ENCODE data around the gene CHRM1. TPM values are rescaled to one million over a fixed set of nuclear protein-coding genes. Genes with fewer than 3 reads are reported as not detected.
A peak's percentile ranks its signal among the peaks of the same experiment; 100 is the strongest.

CHRM1 gene
- total RNA-seq, 1 donor from 2014 or later: not detected

- no peak for DNase-seq (ENCODE audit: low read depth)
- Histone ChIP-seq H3K36me3 (ENCODE audit: control insufficient read depth, insufficient read depth, low read length) (no peaks in the 10 kb centered on the region), H3K4me3 (ENCODE audit: low read depth, low read length) (no peak overlapping the region), H3K27me3 (ENCODE audit: control insufficient read depth, insufficient read depth, low read length) (peaks cover 12% of the 10 kb centered on the region)
- TF ChIP-seq CTCF (IDR thresholded peaks at IDR 0.05; ENCODE audit: insufficient read depth, low read length, poor library complexity, severe bottlenecking): no peak
Observed at GRCh38 chr11:62911137-62912130, 9.7 kb downstream of the CHRM1 start.

- TF ChIP-seq CTCF (IDR thresholded peaks at IDR 0.05; ENCODE audit: insufficient read depth, low read length, poor library complexity, severe bottlenecking): no peak
- H3K27me3 ChIP-seq (ENCODE audit: control insufficient read depth, insufficient read depth, low read length): peaks cover 13% of the 10 kb centered on the region
- no peak overlapping the region for H3K4me3 ChIP-seq (ENCODE audit: low read depth, low read length)
- H3K36me3 ChIP-seq (ENCODE audit: control insufficient read depth, insufficient read depth, low read length): no peaks in the 10 kb centered on the region
- no peak for DNase-seq (ENCODE audit: low read depth)
Observed at GRCh38 chr11:62910141-62910882, 10.9 kb downstream of the CHRM1 start.

DNA sequence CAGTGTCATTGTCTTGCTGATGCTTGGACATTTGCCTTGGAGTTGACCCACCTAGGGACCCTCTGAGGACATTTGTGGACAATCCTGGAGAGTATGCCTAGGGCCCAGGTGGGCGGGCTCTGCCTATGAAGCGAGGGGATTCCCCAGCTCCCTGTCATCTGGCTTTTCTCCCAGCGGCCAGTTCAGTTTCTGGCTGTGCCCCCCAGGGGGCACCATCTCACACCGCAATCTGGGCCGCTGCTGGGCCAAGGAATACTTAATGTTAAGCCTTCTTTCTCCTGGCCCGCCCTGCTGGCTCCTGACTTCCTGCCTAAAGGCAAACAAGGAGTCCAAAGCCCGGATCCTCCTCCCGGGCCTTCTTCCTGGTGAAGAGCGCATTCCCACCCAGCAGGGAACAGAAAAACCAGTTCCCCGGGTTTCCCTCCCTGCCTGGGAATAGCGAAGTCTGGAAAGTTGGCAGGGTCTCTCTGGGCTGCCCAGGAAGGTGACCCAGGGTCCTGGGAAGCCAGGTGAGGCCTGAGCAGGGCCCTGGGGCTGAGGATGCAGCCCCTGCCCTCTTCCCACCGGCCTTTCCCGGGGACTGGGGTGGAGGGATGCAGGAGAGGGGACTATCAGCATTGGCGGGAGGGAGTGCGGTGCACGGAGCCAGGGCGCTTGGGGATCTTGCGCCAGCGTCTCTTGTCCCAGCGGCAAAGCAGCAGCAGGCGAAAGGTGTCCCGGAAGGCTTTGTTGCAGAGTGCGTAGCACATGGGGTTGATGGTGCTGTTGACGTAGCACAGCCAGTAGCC lies 11.9 kb downstream of the CHRM1 start:
- Histone ChIP-seq H3K27me3 (ENCODE audit: control insufficient read depth, insufficient read depth, low read length) (peaks cover 10% of the 10 kb centered on the region), H3K4me3 (ENCODE audit: low read depth, low read length) (no peak overlapping the region), H3K36me3 (ENCODE audit: control insufficient read depth, insufficient read depth, low read length) (no peaks in the 10 kb centered on the region)
- no peak for DNase-seq (ENCODE audit: low read depth)
- TF ChIP-seq CTCF (IDR thresholded peaks at IDR 0.05; ENCODE audit: insufficient read depth, low read length, poor library complexity, severe bottlenecking): peak; percentile 73

GRCh38 chr11:62908468-62909072 lies 12.6 kb downstream of the CHRM1 start:
- TF ChIP-seq CTCF (IDR thresholded peaks at IDR 0.05; ENCODE audit: insufficient read depth, low read length, poor library complexity, severe bottlenecking): no peak
- DNase-seq (ENCODE audit: low read depth): no peak
- Histone ChIP-seq H3K36me3 (ENCODE audit: control insufficient read depth, insufficient read depth, low read length) (no peaks in the 10 kb centered on the region), H3K4me3 (ENCODE audit: low read depth, low read length) (no peak overlapping the region), H3K27me3 (ENCODE audit: control insufficient read depth, insufficient read depth, low read length) (peaks cover 10% of the 10 kb centered on the region)

DNA sequence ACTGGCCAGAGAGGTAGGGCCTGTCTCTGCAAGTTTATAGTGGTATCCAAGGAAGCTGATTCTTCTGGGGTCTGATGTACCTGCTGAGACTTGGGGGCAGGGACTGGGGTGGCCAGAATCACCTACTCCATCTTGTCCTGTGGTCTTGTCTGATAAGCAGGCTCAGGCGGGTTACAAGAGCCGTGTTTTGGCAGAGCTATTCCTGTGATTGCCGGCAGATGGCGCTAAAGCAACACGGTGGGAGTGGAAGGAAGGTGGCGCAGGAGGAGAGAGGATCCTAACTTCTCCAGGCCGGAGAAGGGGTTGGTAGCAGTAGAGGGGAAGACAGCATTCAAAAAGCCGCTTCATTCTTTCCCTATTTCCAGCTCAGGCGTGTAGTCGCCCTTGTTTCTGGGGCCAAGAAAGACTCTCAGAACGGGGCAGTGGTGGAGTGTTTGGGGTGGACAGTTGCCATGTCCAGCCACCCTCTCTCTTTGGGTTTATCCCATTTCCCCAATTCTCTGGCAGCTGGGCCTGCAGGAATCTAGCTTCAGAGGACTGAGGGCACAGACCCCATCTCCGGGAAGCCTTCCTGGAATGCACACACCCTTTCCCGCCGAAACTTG lies 15.1 kb downstream of the CHRM1 start:
- no peak overlapping the region for H3K4me3 ChIP-seq (ENCODE audit: low read depth, low read length)
- no peaks in the 10 kb centered on the region for H3K36me3 ChIP-seq (ENCODE audit: control insufficient read depth, insufficient read depth, low read length)
- H3K27me3 ChIP-seq (ENCODE audit: control insufficient read depth, insufficient read depth, low read length): peaks cover 12% of the 10 kb centered on the region
- TF ChIP-seq CTCF (IDR thresholded peaks at IDR 0.05; ENCODE audit: insufficient read depth, low read length, poor library complexity, severe bottlenecking): peak; percentile 99
- no peak for DNase-seq (ENCODE audit: low read depth)
